Measurements from ENCODE around the gene TEX51. TPM values are rescaled to one million over a fixed set of nuclear protein-coding genes. Genes with fewer than 3 reads are reported as not detected.

Gene TEX51
- not detected in 2 replicates for total RNA-seq (2014; rRNA removed; shearing (Covaris generic); ENCODE audit: low replicate concordance)

DNA sequence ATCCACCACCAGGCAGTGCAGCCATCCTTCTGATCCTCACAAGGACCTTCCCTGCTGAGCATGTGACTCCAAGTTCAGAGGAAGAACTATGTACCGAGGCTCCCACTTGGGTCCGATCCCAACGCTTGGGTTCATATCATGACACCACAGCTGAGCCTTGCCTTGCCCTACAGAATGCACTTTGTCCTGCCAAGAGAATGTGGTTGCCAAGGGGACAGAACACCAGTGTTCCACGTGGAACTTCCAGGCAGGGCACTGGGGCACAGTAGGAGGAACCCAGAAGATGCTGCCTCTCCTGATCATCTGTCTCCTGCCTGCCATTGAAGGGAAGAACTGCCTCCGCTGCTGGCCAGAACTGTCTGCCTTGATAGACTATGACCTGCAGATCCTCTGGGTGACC lies at the start of gene TEX51:
TEX51 (plus strand) TSS at position 255 of the 400 bp plus-strand sequence; CDS start at position 284, 29 bp downstream.
- H3K36me3 ChIP-seq: no peaks in the 10 kb centered on the region

DNA sequence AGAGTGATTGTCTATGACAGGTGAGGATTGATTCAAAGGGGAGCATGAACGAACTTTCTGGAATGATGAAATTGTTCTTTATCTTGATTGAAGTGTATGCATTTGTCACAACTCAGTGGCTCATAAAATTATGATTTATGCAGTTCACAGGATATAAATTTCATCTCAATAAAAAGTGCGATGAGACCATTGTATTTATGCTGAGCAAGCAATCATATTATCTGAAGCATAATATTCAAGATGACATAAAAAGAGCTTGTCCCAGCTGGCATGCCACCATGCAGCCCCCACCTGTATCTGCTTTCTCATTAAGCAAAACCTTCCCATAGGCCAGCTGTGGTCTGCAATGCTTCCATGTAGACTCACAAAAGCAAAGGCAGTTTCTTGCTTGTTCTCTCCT lies 49.6 kb upstream of the TEX51 start:
- DNase-seq: no peak
- no peaks in the 10 kb centered on the region for H3K36me3 ChIP-seq
- H3K27me3 ChIP-seq: 0 out of 2 replicates have a peak, but pooled peaks cover 4% of the 10 kb centered on the region
- no peak overlapping the region for H3K4me3 ChIP-seq
- no peaks in the 10 kb centered on the region for H3K9me3 ChIP-seq

More for the DNA sequence above, at the start of gene TEX51:
- Histone ChIP-seq H3K4me3 (no peak within 1 kb of the TSS), H3K27me3 (no peaks in the 10 kb centered on the region), H3K9me3 (no peaks in the 10 kb centered on the region)
- DNase-seq: no peak

DNA sequence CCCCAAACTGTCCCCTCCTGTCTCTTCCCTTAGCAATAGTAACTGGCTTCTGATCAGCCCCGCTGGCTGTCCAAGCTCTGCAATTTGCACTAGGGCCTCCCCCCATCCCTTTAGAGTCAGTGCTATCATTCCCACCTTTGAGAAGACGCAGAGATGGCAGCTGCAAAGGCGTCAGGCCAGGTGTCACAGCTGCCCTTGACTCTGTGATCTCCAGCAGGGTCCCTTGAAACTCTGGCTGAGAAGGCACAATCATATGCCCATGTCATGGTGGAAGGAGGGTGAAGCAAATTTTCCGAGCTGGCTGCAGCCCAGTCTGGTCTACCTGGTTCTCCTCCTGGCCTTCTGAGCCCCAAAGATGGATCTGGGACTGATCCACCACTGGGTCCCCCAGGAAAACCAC lies 49.2 kb upstream of the TEX51 start:
- DNase-seq: no peak
- no peak overlapping the region for H3K4me3 ChIP-seq
- 0 out of 2 replicates have a peak, but pooled peaks cover 4% of the 10 kb centered on the region for H3K27me3 ChIP-seq
- H3K9me3 ChIP-seq: no peaks in the 10 kb centered on the region
- no peaks in the 10 kb centered on the region for H3K36me3 ChIP-seq

DNA sequence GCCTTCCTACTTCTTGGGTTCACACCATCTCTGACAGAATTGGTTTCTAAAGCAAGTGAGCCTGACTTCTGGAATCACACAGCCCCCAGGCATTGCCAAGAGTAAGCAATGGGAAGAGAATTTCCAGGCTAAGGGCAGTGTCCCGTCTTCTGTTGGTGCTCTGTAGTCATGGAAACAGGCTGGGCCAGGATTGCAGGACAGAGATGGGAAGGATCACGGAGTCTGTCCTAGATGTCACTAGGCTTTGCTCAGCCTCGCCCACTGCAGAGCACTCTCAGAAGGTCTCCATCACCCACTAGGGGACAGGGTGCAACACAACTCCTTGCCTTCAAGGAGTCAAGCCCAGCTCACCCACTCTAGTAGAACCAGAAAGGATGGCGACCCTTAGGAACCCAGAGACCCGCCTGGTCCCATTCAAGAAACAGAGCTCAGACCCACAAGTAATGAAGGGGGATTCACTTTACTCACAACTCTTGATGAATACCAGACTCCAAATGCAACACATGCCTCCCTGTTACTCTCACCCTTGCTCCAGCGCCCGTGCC lies 48.6 kb upstream of the TEX51 start:
- Histone ChIP-seq H3K4me3 (no peak overlapping the region), H3K36me3 (no peaks in the 10 kb centered on the region), H3K27me3 (0 out of 2 replicates have a peak, but pooled peaks cover 2% of the 10 kb centered on the region), H3K9me3 (no peaks in the 10 kb centered on the region)
- no peak for DNase-seq

DNA sequence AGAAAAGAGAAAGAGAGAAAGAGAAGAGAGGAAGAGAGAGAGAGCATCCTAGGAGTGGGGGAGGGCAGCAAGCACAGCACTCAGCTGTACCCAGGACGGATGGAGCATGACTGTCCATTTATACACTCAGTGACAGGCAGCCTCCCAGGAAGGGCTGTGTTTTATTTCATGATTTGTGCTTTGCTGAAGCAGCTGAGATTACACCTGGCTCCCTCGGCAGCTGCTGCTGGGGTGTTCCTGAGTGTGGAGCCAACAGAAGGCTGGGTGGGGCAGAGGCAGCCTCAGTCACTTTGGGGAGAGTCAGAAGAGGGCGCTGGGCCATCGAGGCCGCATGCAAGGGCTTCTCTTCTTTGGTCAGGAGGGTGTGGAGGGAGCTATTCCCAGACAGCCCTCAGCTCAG lies 47.8 kb upstream of the TEX51 start:
- DNase-seq: no peak

DNA sequence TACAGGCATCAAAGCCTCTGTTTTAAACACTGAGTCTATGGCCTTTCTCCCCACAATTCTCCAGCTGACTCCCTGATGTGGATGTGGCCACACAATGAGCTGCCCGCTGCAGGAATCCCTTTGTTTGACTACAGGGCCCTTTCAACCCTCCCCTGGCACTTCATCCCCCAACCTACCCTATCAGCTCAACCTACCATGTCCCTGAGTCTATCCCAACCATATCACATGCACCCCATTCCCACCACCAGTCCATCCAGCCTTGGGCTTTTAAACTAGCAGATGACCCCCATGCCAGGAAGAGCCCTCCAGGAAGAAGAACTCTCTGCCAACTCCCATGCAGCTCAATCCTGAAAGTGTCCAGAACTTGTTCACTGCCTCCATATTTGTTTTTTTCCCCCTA lies 46.9 kb upstream of the TEX51 start:
- Histone ChIP-seq H3K4me3 (no peak overlapping the region), H3K9me3 (no peaks in the 10 kb centered on the region), H3K36me3 (no peaks in the 10 kb centered on the region), H3K27me3 (no peaks in the 10 kb centered on the region)
- DNase-seq: no peak

More for the DNA sequence above, 47.8 kb upstream of the TEX51 start:
- Histone ChIP-seq H3K9me3 (no peaks in the 10 kb centered on the region), H3K36me3 (no peaks in the 10 kb centered on the region), H3K4me3 (no peak overlapping the region), H3K27me3 (0 out of 2 replicates have a peak, but pooled peaks cover 2% of the 10 kb centered on the region)

DNA sequence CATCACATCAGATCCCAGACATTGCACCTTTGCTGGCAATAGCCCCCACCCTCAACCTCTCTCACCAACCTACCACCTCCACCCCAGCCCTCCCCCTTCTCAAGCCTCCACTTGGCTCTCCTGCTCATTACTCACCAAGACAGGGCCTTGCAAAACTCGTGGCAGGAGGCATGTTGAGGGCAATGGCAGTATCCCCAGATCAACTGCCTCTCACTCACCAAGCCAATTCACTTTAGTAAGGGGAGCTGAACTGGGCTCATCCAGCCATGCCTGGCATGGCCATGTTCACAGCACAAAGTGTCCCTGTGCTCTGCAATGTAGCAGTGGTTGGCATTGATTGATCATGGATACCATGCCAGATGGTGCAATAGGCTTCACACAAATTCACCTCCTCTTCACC lies 46.3 kb upstream of the TEX51 start:
- DNase-seq: no peak
- no peaks in the 10 kb centered on the region for H3K9me3 ChIP-seq
- H3K36me3 ChIP-seq: no peaks in the 10 kb centered on the region
- no peak overlapping the region for H3K4me3 ChIP-seq
- H3K27me3 ChIP-seq: no peaks in the 10 kb centered on the region

DNA sequence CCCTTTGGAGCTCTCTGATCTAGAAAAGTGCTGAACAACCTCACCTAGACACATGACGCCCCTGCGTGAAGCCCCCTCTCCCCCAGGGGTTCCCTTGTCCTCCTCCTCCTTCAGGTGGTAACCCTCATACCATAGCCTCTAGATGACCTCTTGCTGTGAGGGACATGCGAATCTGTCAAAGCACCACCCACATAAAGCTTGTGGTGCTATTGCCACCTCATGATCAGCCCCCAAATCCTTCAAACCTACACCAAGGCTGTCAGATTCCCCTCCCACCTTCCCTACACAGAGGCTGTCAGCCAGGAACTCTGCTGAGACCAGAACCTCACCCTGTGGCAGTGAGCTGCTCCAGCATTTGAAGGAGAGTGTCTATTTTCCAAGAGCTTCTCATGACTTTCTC lies 43.1 kb upstream of the TEX51 start:
- no peak for DNase-seq
- Histone ChIP-seq H3K4me3 (no peak overlapping the region), H3K27me3 (no peaks in the 10 kb centered on the region), H3K9me3 (no peaks in the 10 kb centered on the region), H3K36me3 (no peaks in the 10 kb centered on the region)

DNA sequence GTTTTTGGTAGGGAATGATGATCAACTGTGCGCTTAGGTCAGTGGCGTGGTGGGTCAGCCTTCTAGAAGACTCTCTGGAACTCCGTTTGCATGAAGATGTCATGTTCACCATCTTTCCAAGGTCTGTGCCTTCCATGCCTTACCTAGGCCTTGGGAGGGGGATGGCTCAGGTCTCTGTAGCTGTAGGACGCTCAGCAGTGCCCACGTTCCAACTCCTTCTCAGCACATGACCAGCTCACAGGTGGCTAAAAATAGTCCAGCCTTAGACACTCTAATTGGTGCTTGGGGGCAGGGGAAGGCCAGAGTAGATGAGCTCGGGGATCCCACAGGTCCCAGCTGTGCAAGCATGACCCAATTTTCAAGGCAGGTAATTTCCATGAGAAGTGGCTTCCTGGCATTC lies 42.3 kb upstream of the TEX51 start:
- Histone ChIP-seq H3K4me3 (no peak overlapping the region), H3K36me3 (no peaks in the 10 kb centered on the region), H3K9me3 (no peaks in the 10 kb centered on the region), H3K27me3 (no peaks in the 10 kb centered on the region)
- DNase-seq: no peak

DNA sequence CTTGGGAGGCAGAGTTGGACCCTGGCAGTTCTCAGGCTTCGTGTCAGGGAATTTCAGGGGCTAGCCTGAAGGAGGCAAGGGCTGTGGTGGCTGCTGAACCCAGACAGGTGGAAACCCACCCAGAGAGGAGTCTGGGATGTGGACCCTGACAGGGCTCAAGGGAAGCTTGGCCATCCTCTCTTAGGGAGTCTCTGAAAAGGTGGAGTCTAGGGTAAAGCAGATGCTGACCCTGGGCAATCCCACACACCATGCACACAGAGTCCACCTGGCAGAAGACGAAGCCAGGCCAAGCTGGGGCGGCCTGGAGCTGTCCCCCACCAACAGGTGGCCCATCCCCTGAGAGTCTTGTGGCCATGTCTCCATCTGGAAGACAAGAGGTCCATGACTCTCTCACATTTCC lies 41.2 kb upstream of the TEX51 start:
- DNase-seq: no peak
- Histone ChIP-seq H3K27me3 (no peaks in the 10 kb centered on the region), H3K36me3 (no peaks in the 10 kb centered on the region), H3K4me3 (no peak overlapping the region), H3K9me3 (no peaks in the 10 kb centered on the region)

DNA sequence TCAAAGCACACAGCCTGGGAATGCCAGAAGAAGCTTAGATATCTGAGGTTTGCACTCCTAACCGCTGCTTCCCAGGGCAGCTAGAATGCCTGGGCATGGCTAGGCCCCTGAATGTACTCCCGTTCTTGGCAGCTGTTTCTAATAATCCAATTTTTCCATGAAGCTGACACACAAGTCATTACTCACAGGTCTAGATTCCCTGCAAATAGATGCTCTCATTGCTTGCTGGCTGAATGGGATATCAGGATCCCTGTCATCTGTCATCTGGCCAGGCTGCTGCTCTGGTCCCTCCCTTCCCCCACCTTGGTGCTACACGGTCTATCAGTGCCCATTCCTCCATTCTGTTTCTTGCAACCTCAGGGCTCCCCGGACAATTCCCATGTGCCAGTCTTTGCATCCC lies 40.7 kb upstream of the TEX51 start:
- no peaks in the 10 kb centered on the region for H3K36me3 ChIP-seq
- no peaks in the 10 kb centered on the region for H3K9me3 ChIP-seq
- H3K4me3 ChIP-seq: no peak overlapping the region
- H3K27me3 ChIP-seq: no peaks in the 10 kb centered on the region
- no peak for DNase-seq

DNA sequence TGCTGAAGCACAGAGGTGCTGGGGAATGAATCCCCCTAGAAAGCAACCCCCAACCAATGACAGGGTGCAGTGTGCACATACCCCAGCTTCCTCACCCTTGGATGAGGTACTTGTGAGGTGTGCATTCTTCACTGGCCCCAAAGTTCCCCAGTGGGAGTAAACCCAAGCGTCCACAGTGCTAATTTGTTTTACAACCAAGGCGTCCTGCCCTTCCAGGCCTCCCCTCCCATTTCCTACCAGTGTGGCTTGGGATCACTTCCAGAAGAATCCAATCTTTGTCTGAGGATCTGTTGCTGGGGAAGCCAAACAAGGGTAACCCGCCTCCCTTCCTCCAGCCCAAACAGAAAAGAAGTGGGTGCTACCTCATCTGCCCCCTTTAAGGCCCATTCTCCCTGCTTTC lies 40.3 kb upstream of the TEX51 start:
- H3K4me3 ChIP-seq: no peak overlapping the region
- H3K9me3 ChIP-seq: no peaks in the 10 kb centered on the region
- no peaks in the 10 kb centered on the region for H3K36me3 ChIP-seq
- no peak for DNase-seq
- no peaks in the 10 kb centered on the region for H3K27me3 ChIP-seq

DNA sequence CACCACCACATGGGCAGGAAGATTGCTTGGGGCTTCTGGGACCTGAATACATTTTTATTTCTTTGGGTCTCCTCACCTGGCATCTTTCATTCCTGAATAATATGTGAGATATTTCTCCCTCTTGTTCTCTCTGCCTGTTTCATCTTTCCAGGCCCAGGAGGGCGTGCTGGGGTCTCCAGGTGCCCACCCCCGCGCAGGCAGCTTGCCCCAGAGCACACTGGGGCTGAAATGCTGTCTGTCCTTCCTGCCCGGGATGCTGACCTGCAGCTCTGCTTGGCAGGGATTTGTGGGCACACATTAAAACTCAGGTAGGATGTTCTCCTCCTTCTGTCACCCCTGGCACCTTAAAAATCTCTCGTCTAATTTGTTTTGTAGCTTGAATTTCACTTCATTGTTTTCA lies 39.7 kb upstream of the TEX51 start:
- no peak for DNase-seq
- no peaks in the 10 kb centered on the region for H3K27me3 ChIP-seq
- H3K36me3 ChIP-seq: no peaks in the 10 kb centered on the region
- no peak overlapping the region for H3K4me3 ChIP-seq
- H3K9me3 ChIP-seq: no peaks in the 10 kb centered on the region

DNA sequence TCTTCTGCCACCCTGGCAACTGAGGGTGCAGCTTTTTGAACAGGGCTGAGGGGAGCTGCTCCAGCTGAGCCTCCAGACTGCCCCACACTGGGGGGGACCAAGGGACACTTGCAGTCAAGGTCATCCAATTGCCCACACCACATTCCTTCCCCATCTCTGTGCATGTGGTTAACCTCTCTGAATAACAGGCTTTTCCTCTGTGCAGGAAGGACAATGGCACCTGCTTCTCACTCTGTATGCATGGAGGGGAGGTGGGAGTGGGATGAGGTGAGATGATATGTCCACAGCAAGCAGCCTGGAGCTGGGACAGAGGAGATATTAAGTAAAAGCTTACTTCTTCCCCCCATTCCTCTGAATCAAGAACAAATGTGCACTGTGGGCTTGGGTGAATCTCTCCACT lies 39.1 kb upstream of the TEX51 start:
- Histone ChIP-seq H3K27me3 (no peaks in the 10 kb centered on the region), H3K9me3 (no peaks in the 10 kb centered on the region), H3K36me3 (no peaks in the 10 kb centered on the region), H3K4me3 (no peak overlapping the region)
- DNase-seq: no peak

DNA sequence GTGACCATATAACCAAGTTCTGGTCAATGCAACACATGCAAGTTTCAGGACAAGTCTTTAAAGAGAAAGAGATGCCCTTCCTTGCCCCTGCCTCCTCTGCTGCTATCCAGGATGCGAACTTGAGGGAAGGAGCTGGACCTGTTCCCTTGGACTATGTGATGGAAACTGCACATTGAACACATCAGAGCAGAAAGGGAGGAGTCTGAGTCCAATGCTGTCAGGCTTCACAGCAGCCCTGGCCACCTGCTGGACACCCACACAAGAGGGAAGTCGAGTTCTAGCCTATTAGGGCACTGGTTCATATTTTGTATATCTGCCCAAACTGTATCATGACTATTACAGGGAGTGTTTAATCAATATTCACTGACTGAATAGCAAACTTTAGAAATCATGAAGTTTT lies 38.3 kb upstream of the TEX51 start:
- no peak for DNase-seq
- no peak overlapping the region for H3K4me3 ChIP-seq

DNA sequence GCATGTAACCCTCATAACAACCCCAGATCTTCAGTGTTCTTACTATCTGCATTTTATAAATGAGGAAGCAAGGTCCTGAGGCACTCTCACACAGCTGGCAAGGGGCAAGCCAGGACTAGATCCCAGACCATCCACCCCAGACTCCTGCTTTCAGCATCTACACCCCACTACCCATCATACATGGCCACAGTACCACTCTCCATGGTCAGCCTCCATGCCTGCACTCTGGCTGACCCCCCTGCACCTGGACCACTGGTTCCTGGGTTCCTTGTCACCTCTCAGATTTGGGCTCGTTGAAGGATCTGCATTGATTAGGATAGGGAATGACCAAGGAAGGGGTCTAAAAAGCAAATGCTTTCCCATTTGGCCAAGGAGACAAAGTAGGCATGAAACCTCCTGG lies 36.0 kb upstream of the TEX51 start:
- no peak for DNase-seq
- no peaks in the 10 kb centered on the region for H3K27me3 ChIP-seq
- no peaks in the 10 kb centered on the region for H3K36me3 ChIP-seq
- no peak overlapping the region for H3K4me3 ChIP-seq
- H3K9me3 ChIP-seq: no peaks in the 10 kb centered on the region

More for the DNA sequence above, 38.3 kb upstream of the TEX51 start:
- no peaks in the 10 kb centered on the region for H3K9me3 ChIP-seq
- no peaks in the 10 kb centered on the region for H3K27me3 ChIP-seq
- no peaks in the 10 kb centered on the region for H3K36me3 ChIP-seq

DNA sequence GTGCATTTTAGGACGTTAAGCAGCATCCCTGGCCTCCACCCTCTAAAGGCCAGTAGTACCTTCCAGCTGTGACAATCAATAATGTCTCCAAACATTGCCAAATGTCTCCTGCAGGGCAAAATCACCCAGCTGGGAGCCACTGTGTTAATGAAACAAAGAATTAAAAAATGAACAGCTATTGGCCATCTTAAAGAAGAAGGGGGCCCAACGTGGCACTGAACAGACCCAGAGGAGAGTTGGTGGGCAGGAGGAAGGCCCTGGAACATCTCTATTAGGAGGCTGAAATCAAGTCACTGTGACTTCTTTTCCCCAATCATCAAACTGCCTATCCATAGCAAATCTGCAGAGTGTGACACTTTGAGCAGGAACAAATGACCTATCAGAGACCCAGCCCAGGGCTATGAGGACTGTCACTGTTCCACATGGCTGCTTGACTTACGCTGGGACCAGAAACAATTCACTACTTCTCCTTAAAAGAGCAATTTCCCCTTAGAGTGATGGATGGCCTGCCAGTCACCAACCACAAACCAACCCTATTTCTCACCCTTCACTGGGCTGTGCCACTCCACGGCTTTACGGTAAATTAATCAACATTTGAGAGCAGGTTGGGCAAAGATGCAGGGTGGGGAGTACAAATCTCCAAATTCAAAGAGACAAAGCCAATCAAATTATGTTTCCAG lies 35.2 kb upstream of the TEX51 start:
- Histone ChIP-seq H3K27me3 (no peaks in the 10 kb centered on the region), H3K4me3 (no peak overlapping the region), H3K36me3 (no peaks in the 10 kb centered on the region), H3K9me3 (no peaks in the 10 kb centered on the region)
- no peak for DNase-seq

DNA sequence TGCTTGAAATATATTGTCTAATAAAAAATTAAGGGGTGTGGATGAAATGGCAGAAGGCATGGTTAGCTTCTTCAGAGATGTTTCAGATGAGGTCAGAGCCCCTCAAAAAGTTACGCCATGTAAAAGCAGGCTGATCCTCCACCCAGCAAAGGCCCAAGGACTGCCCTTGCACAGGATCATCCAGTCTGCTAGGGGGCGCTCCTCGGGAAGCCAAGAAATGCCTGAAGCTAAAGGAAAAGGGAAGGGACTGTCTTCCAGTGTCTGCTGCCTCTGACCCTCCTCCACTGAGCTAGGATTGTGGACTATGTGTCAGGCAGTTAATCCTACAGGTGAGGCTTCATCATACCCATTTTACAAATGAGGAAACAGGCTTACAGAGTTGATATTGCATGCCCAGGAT lies 33.8 kb upstream of the TEX51 start:
- H3K36me3 ChIP-seq: no peaks in the 10 kb centered on the region
- no peak for DNase-seq
- H3K9me3 ChIP-seq: no peaks in the 10 kb centered on the region
- H3K4me3 ChIP-seq: no peak overlapping the region
- H3K27me3 ChIP-seq: no peaks in the 10 kb centered on the region

Data from MG63 (cell line).